Measurements from ENCODE around the gene TMPRSS9. TPM values are rescaled to one million over a fixed set of nuclear protein-coding genes. Genes with fewer than 3 reads are reported as not detected.

The TMPRSS9 gene
- total RNA-seq, 1 experiment from 2014 or later, result 0.57 TPM

DNA sequence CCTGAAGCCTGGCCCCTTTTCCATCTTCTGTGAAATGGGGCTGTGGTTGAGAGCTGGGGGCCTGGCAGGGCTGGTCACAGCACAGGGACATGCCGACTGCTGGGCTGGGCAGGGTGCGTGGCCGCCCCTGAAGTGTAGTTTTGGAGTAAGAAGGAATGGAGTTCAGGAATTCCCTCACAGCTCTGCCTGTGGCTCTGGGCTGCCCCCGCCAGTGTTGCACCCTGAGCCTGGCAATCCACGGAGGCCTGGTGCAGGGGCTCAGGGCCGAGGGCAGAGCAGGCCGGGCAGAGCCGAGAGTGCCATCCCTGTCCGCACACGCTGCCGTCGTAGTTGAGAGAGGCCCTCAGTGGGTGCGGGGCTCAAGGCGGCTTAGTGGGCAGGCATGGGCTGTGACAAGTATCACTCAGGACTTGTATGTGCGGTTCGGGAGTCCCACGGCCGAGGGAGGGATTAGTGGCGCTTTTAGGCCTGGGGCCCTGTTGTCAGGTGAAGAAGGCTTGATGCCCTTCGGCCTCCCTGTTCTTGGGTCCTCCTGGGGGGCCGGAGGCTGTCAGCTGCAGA lies 21.9 kb upstream of the TMPRSS9 start:
- ChIA-PET POLR2A (no interaction called here), CTCF (interaction anchor here (1.5 kb wide), 1 partner anchor 22 kb away, joined by 6 read pairs; no protein-coding TSS in a partner anchor)
- Mint-ChIP-seq H3K27me3 (ENCODE audit: low read depth) (no peaks in the 10 kb centered on the region), H3K27ac (no peak overlapping the region), H3K36me3 (peaks cover 11% of the 10 kb centered on the region), H3K4me1 (no peaks in the 10 kb centered on the region), H3K4me3 (no peak overlapping the region), H3K9me3 (peaks cover 10% of the 10 kb centered on the region)
- TF ChIP-seq KAT7 (CRISPR knock-in tag; IDR thresholded peaks at IDR 0.05; ENCODE audit: borderline replicate concordance) (no peak), NR1H2 (CRISPR knock-in tag; IDR thresholded peaks at IDR 0.05) (no peak), ZBTB21 (CRISPR knock-in tag; IDR thresholded peaks at IDR 0.05; ENCODE audit: borderline replicate concordance) (no peak), GABPB1 (CRISPR knock-in tag; IDR thresholded peaks at IDR 0.05) (no peak), ZNF263 (CRISPR knock-in tag; IDR thresholded peaks at IDR 0.05; ENCODE audit: low read depth) (no peak), TEAD4 (CRISPR knock-in tag; IDR thresholded peaks at IDR 0.05) (no peak), ATF1 (CRISPR knock-in tag; IDR thresholded peaks at IDR 0.05) (no peak), SP1 (CRISPR knock-in tag; conservative IDR thresholded peaks at IDR 0.05) (no peak), MXD4 (CRISPR knock-in tag; IDR thresholded peaks at IDR 0.05; ENCODE audit: borderline replicate concordance) (no peak)
- TF ChIP-seq, protein P1, sequence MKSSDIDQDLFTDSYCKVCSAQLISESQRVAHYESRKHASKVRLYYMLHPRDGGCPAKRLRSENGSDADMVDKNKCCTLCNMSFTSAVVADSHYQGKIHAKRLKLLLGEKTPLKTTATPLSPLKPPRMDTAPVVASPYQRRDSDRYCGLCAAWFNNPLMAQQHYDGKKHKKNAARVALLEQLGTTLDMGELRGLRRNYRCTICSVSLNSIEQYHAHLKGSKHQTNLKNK (CRISPR knock-in tag; IDR thresholded peaks at IDR 0.05), result no peak
- DNase-seq (ENCODE audit: low spot score), result no peak
- no peak for ATAC-seq

DNA sequence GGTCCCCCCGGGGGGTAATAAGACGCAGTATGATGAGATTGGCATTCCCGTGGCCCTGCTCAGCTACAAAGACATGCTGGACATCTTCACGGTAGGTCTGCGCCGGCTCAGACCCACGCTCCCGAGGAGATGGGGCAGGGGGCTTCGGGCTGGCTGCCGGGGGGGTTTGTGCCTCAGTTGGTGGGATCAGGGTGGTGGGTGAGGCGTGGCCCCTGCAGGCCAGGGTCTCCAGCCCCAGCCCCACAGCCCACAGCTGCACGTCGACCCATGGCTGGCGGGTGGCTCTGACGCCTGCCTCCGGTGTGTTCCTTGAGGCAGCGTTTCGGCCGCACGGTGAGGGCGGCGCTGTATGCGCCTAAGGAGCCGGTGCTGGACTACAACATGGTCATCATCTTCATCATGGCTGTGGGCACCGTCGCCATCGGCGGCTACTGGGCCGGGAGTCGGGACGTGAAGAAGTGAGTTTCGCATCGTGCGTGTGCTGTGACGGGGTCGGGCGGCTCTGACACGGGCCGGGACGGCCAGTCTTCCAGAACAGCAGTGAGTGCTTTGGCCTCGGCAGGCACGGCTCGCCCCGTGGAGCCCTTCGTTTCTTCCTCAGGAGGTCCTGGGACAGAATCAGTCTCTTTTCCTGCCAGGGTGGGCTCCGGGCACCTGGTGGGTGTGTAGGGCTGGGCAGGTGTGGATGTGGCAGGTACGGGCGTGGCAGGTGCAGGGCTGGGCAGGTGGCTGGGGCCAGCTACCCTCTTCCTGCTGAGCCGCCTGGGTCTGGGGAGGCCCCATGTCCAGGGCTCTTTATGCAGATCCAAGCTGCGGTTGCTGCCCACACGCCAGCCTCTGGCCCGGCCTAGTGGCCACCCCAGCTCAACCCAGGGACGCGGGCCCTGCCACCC lies 21.1 kb upstream of the TMPRSS9 start:
- POLR2A ChIA-PET, result no interaction called here
- CTCF ChIA-PET, result no interaction called here
- Mint-ChIP-seq H3K27ac (no peak overlapping the region), H3K9me3 (peaks cover 10% of the 10 kb centered on the region), H3K36me3 (peaks cover 11% of the 10 kb centered on the region), H3K4me1 (no peaks in the 10 kb centered on the region), H3K27me3 (ENCODE audit: low read depth) (no peaks in the 10 kb centered on the region), H3K4me3 (no peak overlapping the region)
- ATAC-seq, result no peak
- DNase-seq (ENCODE audit: low spot score), result no peak
- TF ChIP-seq, protein P2, sequence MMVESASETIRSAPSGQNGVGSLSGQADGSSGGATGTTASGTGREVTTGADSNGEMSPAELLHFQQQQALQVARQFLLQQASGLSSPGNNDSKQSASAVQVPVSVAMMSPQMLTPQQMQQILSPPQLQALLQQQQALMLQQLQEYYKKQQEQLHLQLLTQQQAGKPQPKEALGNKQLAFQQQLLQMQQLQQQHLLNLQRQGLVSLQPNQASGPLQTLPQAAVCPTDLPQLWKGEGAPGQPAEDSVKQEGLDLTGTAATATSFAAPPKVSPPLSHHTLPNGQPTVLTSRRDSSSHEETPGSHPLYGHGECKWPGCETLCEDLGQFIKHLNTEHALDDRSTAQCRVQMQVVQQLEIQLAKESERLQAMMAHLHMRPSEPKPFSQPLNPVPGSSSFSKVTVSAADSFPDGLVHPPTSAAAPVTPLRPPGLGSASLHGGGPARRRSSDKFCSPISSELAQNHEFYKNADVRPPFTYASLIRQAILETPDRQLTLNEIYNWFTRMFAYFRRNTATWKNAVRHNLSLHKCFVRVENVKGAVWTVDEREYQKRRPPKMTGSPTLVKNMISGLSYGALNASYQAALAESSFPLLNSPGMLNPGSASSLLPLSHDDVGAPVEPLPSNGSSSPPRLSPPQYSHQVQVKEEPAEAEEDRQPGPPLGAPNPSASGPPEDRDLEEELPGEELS (CRISPR knock-in tag; IDR thresholded peaks at IDR 0.05), result no peak
- TF ChIP-seq, protein P3, sequence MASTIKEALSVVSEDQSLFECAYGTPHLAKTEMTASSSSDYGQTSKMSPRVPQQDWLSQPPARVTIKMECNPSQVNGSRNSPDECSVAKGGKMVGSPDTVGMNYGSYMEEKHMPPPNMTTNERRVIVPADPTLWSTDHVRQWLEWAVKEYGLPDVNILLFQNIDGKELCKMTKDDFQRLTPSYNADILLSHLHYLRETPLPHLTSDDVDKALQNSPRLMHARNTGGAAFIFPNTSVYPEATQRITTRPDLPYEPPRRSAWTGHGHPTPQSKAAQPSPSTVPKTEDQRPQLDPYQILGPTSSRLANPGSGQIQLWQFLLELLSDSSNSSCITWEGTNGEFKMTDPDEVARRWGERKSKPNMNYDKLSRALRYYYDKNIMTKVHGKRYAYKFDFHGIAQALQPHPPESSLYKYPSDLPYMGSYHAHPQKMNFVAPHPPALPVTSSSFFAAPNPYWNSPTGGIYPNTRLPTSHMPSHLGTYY (CRISPR knock-in tag; IDR thresholded peaks at IDR 0.05), result no peak
- no peak for TF ChIP-seq ZBTB21 (CRISPR knock-in tag; IDR thresholded peaks at IDR 0.05; ENCODE audit: borderline replicate concordance)
- TF ChIP-seq ZNF138 (CRISPR knock-in tag; conservative IDR thresholded peaks at IDR 0.05), result no peak
- TF ChIP-seq, protein P4, sequence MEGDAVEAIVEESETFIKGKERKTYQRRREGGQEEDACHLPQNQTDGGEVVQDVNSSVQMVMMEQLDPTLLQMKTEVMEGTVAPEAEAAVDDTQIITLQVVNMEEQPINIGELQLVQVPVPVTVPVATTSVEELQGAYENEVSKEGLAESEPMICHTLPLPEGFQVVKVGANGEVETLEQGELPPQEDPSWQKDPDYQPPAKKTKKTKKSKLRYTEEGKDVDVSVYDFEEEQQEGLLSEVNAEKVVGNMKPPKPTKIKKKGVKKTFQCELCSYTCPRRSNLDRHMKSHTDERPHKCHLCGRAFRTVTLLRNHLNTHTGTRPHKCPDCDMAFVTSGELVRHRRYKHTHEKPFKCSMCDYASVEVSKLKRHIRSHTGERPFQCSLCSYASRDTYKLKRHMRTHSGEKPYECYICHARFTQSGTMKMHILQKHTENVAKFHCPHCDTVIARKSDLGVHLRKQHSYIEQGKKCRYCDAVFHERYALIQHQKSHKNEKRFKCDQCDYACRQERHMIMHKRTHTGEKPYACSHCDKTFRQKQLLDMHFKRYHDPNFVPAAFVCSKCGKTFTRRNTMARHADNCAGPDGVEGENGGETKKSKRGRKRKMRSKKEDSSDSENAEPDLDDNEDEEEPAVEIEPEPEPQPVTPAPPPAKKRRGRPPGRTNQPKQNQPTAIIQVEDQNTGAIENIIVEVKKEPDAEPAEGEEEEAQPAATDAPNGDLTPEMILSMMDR (IDR thresholded peaks at IDR 0.05), result no peak
- TF ChIP-seq, protein P5, sequence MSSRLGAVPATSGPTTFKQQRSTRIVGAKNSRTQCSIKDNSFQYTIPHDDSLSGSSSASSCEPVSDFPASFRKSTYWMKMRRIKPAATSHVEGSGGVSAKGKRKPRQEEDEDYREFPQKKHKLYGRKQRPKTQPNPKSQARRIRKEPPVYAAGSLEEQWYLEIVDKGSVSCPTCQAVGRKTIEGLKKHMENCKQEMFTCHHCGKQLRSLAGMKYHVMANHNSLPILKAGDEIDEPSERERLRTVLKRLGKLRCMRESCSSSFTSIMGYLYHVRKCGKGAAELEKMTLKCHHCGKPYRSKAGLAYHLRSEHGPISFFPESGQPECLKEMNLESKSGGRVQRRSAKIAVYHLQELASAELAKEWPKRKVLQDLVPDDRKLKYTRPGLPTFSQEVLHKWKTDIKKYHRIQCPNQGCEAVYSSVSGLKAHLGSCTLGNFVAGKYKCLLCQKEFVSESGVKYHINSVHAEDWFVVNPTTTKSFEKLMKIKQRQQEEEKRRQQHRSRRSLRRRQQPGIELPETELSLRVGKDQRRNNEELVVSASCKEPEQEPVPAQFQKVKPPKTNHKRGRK (CRISPR knock-in tag; IDR thresholded peaks at IDR 0.05; ENCODE audit: borderline replicate concordance), result no peak
- TF ChIP-seq RELA (CRISPR knock-in tag; IDR thresholded peaks at IDR 0.05; ENCODE audit: borderline replicate concordance), result no peak
- TF ChIP-seq, protein P6, sequence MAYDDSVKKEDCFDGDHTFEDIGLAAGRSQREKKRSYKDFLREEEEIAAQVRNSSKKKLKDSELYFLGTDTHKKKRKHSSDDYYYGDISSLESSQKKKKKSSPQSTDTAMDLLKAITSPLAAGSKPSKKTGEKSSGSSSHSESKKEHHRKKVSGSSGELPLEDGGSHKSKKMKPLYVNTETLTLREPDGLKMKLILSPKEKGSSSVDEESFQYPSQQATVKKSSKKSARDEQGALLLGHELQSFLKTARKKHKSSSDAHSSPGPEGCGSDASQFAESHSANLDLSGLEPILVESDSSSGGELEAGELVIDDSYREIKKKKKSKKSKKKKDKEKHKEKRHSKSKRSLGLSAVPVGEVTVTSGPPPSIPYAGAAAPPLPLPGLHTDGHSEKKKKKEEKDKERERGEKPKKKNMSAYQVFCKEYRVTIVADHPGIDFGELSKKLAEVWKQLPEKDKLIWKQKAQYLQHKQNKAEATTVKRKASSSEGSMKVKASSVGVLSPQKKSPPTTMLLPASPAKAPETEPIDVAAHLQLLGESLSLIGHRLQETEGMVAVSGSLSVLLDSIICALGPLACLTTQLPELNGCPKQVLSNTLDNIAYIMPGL (CRISPR knock-in tag; IDR thresholded peaks at IDR 0.05), result no peak
- TF ChIP-seq, protein P7, sequence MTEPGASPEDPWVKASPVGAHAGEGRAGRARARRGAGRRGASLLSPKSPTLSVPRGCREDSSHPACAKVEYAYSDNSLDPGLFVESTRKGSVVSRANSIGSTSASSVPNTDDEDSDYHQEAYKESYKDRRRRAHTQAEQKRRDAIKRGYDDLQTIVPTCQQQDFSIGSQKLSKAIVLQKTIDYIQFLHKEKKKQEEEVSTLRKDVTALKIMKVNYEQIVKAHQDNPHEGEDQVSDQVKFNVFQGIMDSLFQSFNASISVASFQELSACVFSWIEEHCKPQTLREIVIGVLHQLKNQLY (CRISPR knock-in tag; IDR thresholded peaks at IDR 0.05), result no peak
- TF ChIP-seq KAT7 (CRISPR knock-in tag; IDR thresholded peaks at IDR 0.05; ENCODE audit: borderline replicate concordance), result no peak
- TF ChIP-seq, protein P8, sequence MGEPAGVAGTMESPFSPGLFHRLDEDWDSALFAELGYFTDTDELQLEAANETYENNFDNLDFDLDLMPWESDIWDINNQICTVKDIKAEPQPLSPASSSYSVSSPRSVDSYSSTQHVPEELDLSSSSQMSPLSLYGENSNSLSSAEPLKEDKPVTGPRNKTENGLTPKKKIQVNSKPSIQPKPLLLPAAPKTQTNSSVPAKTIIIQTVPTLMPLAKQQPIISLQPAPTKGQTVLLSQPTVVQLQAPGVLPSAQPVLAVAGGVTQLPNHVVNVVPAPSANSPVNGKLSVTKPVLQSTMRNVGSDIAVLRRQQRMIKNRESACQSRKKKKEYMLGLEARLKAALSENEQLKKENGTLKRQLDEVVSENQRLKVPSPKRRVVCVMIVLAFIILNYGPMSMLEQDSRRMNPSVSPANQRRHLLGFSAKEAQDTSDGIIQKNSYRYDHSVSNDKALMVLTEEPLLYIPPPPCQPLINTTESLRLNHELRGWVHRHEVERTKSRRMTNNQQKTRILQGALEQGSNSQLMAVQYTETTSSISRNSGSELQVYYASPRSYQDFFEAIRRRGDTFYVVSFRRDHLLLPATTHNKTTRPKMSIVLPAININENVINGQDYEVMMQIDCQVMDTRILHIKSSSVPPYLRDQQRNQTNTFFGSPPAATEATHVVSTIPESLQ (CRISPR knock-in tag; IDR thresholded peaks at IDR 0.05), result no peak

All from WTC11 (cell line).